HUES48 (cell line): ENCODE measurements around the gene ARSI.

Source experiments
- H3K27ac ChIP-seq: one replicate; pipeline ENCODE4 v1.7.0; 2013; ENCODE audit warnings: low read depth, low read length, inconsistent platforms
- H3K27me3 ChIP-seq: 2 replicates; pipeline ENCODE4 v1.6.1; 2013; ENCODE audit warnings: mild to moderate bottlenecking, low read length; ENCODE audit not compliant: control insufficient read depth, insufficient read depth
- H3K36me3 ChIP-seq: 2 replicates; pipeline ENCODE4 v1.6.1; 2013; ENCODE audit warnings: low read length; ENCODE audit not compliant: control insufficient read depth, insufficient read depth
- H3K4me1 ChIP-seq: 2 replicates; pipeline ENCODE4 v1.6.1; 2013; ENCODE audit warnings: mild to moderate bottlenecking, low read length; ENCODE audit not compliant: control insufficient read depth, insufficient read depth
- H3K4me3 ChIP-seq: 2 replicates; pipeline ENCODE4 v1.5.1; 2013; ENCODE audit warnings: mild to moderate bottlenecking, low read depth, low read length
- H3K9ac ChIP-seq: 2 replicates; pipeline ENCODE4 v1.6.1; 2013; ENCODE audit warnings: mild to moderate bottlenecking, low read depth, low read length, moderate library complexity
- H3K9me3 ChIP-seq: 2 replicates; pipeline ENCODE4 v1.6.1; 2013; ENCODE audit warnings: low read length; ENCODE audit not compliant: control insufficient read depth, insufficient read depth

The ARSI gene

DNA sequence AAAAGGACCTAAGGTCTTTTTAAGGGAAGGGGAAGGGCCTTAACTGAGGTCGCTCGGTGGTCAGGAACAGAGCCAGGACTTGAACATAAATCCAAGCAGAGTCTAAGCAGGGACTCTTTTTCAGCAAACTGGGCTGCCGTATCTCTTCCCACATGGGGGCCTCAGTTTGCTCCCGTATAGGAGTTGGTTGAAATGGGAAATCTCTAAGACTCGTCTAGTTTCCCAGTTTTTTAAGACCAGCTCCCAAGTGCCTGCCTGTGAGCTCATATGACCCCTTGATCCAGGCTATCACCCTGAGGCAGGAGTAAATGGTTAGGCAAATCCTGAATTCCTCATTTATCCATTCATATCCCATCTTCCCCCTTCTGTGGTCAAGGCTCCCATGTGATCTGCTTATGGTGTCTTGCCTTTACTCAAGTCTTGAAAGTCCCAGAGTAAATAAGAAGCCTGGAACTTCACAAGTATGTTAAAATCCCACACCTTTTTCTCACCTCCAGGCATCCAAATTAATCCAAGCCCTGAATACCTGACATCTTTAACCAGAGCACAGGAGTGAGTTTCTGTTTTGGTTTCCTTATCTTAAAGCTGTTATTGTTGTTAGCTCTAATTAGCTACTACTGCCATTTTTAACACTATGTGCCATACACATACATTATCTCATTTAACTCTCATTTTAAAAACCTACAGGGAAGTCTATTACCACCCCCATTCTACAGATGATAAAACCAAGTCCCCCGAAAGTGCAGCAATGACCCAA is 3.0 kb downstream of the ARSI start:
- Histone ChIP-seq H3K27ac (peak overlapping the region; percentile 31), H3K27me3 (peaks cover 11% of the 10 kb centered on the region), H3K9me3 (no peaks in the 10 kb centered on the region), H3K36me3 (no peaks in the 10 kb centered on the region), H3K4me3 (no peak overlapping the region), H3K4me1 (peaks cover 29% of the 10 kb centered on the region), H3K9ac (no peak overlapping the region)

DNA sequence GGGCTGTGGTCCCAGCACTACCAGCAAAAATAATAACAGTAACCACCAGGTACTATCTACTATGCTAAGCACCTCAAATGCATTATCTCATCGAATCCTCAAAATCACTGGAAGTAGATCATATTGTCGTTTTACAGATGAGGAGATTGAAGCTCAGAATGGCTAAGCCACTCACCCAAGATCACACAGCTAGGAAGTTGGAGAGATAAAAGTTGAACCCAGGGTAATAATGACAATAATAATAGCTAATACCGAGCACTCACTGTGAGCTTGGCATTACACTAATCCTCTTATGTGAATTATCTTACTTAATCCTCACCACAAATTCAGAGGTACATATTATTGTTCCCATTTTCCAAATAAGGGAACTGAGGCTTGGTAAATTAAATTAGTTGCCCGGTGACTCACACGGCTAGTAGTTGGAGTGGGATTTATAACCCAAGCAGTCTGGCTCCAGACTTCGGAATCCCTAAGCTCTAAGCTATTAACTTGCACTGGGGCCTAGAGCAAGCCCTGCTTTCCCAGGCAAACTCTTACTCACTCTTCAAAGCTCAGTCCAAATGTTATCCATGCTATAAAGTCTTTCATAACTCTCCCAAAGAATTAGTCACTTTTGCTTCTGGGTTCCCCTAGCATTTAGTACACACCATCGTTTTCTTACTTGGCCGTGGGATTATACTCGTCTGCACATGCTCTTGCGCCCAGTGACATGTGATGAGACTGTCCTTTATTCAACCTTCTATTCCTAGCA is 3.8 kb downstream of the ARSI start:
- Histone ChIP-seq H3K9ac (no peak overlapping the region), H3K27ac (no peak overlapping the region), H3K4me1 (peaks cover 20% of the 10 kb centered on the region), H3K27me3 (peaks cover 11% of the 10 kb centered on the region), H3K4me3 (no peak overlapping the region), H3K9me3 (no peaks in the 10 kb centered on the region), H3K36me3 (no peaks in the 10 kb centered on the region)

DNA sequence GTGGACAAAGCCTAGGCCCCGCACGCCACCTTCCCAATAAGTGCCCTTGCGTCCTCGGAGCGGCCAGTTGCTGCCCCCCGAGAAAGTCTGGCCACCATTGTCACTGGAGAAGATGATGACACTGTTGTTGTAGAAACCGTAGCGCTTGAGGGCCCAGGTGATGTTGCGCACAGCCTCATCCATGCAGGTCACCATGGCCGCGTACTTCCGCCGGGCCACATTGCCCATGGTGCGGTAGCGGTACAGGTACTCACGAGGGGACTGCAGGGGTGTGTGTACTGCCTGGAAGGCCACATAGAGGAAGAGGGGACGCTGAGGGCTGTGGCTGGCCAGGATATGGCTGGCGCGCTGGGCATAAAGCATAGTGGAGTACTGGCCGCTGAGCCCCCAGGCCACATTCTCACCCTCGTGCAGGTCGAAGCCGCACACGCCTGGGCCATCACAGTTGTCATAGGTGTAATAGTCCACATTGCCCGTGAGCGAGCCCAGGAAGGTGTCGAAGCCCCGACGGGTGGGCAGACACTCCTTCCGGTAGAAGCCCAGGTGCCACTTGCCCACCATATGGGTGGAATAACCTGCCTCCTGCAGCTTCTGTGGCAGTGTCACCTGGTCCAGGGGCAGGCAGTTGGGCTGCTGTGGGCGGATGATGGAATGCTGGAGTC is 4.6 kb downstream of the ARSI start:
- Histone ChIP-seq H3K4me1 (peaks cover 12% of the 10 kb centered on the region), H3K4me3 (no peak overlapping the region), H3K9me3 (no peaks in the 10 kb centered on the region), H3K36me3 (no peaks in the 10 kb centered on the region), H3K27me3 (peaks cover 11% of the 10 kb centered on the region), H3K27ac (no peak overlapping the region), H3K9ac (no peak overlapping the region)

DNA sequence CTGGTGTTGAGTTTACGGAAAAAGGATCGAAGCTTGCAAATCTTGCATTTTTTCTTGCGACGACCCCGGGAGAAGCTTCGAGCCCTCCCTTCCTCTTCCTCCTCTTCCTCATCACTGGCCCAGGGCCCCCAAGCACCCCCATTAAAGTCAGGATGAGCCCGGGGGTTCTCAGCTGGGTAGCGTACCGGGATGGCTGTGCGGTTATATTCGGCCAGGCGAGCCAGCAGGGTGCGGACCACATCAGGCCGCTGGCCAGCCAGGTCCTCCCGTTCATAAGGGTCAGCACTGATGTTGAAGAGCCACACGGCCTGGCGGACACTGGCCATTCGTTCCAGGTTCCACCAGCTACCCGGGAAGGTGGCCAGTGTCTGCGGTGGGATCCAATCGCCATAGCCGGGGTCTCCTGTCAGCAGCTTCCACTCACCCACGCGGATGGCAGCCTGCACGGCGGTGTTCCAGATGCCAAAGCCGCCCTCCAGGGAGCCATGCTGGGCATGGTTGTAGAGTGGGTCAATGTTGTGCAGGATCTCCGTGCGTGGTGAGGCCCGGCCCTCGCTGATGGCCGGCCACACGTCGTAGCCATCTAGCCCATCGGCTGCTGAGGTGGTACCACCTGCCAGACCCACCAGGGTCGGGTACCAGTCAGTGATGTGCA is 5.3 kb downstream of the ARSI start:
- Histone ChIP-seq H3K36me3 (no peaks in the 10 kb centered on the region), H3K27ac (no peak overlapping the region), H3K27me3 (peaks cover 11% of the 10 kb centered on the region), H3K4me1 (peaks cover 11% of the 10 kb centered on the region), H3K9me3 (no peaks in the 10 kb centered on the region), H3K9ac (no peak overlapping the region), H3K4me3 (no peak overlapping the region)

DNA sequence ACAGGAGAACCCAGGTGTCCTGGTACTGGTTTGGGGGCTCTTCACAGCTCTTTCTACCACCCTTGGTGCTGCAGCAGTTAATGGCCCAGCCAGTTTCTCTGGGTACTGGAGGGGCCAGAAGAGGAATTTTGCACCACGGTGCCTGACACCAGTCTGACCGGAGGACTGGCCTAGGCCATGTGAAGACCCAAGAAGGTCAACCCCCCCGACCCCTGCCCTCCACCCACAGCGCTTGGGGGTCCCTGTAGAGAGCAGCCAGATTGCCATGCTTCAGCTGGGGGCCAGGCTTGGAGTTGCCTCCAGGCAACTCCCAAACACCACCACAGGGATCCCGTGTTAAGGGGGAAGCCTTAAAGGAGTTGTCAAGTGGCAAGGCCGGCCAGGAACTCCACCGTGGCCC is 6.2 kb downstream of the ARSI start:
- no peaks in the 10 kb centered on the region for H3K36me3 ChIP-seq
- no peaks in the 10 kb centered on the region for H3K9me3 ChIP-seq
- peaks cover 11% of the 10 kb centered on the region for H3K4me1 ChIP-seq
- no peak overlapping the region for H3K4me3 ChIP-seq
- H3K27ac ChIP-seq = no peak overlapping the region
- no peak overlapping the region for H3K9ac ChIP-seq
- H3K27me3 ChIP-seq = peaks cover 6% of the 10 kb centered on the region

DNA sequence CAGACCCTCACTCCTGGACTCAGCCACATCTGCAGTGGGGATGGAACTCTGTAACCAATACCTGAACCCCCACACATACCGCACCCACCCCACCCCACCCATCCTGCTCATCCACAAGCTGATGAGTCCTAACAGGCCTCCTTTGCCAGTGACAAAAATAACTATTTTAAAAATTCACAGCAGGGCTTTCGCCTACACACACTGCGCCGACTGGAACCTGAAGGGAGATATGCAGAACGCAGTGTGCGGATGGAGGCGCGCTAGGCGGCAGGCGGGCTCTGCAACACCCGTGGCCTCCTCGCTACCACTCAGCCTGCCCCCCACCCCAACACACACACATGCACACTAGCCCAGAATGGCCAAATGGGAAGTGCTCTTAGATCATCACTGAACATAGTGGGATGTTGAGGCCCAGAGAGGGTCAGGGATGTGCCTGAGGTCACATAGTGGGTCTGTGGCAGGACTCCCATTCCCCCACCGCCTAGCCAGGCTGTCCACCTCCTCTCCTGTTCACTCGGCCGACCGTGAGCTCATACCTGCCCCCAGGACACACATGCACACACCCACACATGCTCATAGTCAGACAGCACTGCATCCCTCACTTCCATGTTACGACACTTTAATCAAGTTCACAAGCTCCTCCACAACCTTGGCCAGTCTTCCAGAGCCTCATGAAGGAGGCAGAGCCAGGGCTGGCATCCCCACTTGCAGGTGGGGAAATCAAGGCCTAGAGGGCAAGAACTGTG is 6.8 kb downstream of the ARSI start:
- Histone ChIP-seq H3K4me3 (no peak overlapping the region), H3K27me3 (peaks cover under 1% of the 10 kb centered on the region; the same call in 1 of the 2 replicates), H3K4me1 (peaks cover 7% of the 10 kb centered on the region), H3K36me3 (no peaks in the 10 kb centered on the region), H3K9me3 (no peaks in the 10 kb centered on the region), H3K9ac (no peak overlapping the region), H3K27ac (no peak overlapping the region)

DNA sequence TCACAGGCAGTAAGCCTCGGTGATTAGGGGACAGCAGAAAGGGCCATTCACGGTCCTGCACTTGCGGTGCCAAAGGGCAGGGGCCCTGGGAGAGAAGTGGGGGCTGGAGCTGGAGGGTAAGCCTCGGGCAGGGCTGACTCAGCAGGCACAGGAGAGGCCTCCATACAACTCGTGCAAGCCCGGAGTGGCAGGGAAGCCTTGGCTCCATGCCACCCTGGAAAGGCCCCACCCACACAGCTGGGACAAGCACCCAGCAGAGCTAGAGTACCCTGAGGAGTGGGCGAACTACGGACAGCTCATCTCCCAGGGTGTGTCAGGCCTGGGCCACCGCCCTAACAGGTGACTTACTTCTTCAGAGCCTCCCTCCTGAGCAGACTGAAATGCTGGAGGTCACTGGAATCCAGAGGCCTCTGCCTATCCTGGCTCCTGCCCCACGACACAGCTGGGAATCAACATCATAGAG is 7.5 kb downstream of the ARSI start:
- H3K9ac ChIP-seq = no peak overlapping the region
- no peak overlapping the region for H3K27ac ChIP-seq

DNA sequence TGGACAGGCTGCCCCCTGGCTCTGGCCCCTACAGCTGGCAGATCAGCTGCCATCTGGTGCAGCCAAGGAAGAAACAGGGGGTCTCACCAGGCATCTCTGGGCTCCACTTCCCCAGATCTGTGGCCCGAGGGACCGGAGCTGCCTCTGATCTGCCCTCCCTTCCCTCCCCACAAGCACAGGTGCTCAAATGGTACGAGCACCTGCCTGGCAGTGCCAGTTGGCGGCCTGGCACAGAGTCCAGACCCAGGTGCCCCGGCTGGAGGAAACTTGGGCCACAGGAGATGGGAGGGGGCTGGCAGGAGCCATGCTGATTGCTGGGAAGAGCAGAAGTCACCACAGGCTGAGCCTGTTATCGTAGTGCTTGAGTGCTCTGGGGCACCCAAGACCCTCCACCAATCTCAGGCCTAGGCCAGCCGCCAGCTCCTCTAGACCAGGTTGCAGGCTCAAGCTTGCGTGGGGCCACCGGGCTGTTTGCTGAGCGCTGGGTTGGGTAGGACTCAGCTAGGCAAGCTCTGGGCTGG is 8.1 kb downstream of the ARSI start:
- Histone ChIP-seq H3K27ac (no peak overlapping the region), H3K9me3 (no peaks in the 10 kb centered on the region), H3K9ac (no peak overlapping the region), H3K4me1 (no peaks in the 10 kb centered on the region), H3K36me3 (no peaks in the 10 kb centered on the region), H3K4me3 (no peak overlapping the region), H3K27me3 (no peaks in the 10 kb centered on the region)

More for the DNA sequence above, 7.5 kb downstream of the ARSI start:
- no peaks in the 10 kb centered on the region for H3K36me3 ChIP-seq
- H3K9me3 ChIP-seq = no peaks in the 10 kb centered on the region
- H3K4me1 ChIP-seq = no peaks in the 10 kb centered on the region
- H3K27me3 ChIP-seq = no peaks in the 10 kb centered on the region
- no peak overlapping the region for H3K4me3 ChIP-seq

DNA sequence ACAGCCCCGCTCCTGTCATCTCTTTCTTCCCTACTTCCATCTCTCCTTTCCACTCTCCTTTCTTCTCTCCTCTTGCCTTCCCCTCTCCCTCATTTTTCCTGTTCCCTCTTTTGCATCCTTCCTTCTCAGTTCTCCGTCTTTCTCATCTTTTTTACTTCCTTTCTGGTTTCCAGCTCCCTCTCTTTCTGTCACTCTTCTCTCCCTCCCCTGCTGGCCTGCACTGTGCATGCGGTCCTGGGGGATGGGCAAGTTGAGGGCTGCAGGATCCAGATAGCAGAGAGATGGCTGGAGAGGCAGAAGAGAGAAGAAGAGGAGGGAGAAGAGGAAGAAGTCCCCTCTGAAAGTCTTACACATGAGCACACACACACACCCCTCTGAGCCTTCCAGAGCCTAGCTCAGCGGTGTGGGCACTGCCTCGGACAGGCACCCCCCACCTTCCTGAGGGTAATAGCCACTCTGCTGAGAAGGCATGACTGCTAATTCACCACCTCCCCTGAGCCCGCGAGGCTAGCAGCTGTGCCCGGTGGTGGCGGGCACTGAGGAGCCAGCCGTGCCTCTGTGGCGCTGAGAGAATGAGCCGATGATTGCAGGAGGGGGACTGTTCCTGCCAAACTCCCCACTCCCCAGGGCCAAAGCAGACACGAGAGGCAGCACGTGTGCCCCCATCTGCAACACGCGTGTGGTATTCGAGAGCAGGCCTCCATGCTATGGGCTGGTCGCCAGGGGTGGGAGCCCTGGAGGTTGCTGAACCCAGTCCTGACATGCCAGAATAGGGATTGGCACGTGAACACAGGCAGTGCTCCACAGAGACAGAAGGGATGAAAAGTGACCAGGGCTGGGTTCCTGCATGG is 9.4 kb downstream of the ARSI start:
- H3K9ac ChIP-seq = no peak overlapping the region
- no peaks in the 10 kb centered on the region for H3K27me3 ChIP-seq
- no peak overlapping the region for H3K27ac ChIP-seq
- H3K36me3 ChIP-seq = no peaks in the 10 kb centered on the region
- H3K4me3 ChIP-seq = no peak overlapping the region
- no peaks in the 10 kb centered on the region for H3K4me1 ChIP-seq
- no peaks in the 10 kb centered on the region for H3K9me3 ChIP-seq
